ENCODE measurements around the gene CEP164. TPM values are rescaled to one million over a fixed set of nuclear protein-coding genes. Genes with fewer than 3 reads are reported as not detected.

Gene CEP164
- total and polyA plus RNA-seq, 10 of the 15 experiments (the other 5 are each of a cell fraction or from before 2014, with no cell fraction given), result 4.2 to 31.2 (median 20.2) TPM

GRCh38 chr11:117392979-117393378 is 65.3 kb downstream of the CEP164 start:
- no peaks in the 10 kb centered on the region for H3K79me2 ChIP-seq (ENCODE audit: control insufficient read depth, insufficient read depth, low read length)
- no peaks in the 10 kb centered on the region for H4K20me1 ChIP-seq (ENCODE audit: control insufficient read depth, insufficient read depth)
- H3K9ac ChIP-seq (ENCODE audit: control insufficient read depth, insufficient read depth, low read length), result no peak overlapping the region
- in situ Hi-C loops (cut with MboI) (no loop called here), intact Hi-C loops (cut with micrococcal nuclease; ENCODE audit: unreplicated experiment) (no loop called here)
- no peak overlapping the region for H2AFZ ChIP-seq (ENCODE audit: control insufficient read depth, low read depth, low read length)
- SMC1A ChIA-PET (ENCODE audit: uncharacterized antibody, unreplicated experiment), result no interaction called here
- ATAC-seq (no peak), DNase-seq (ENCODE audit: low read depth, low spot score) (no peak), FAIRE-seq (no peak)
- WGBS (ENCODE audit: insufficient coverage, insufficient replicate concordance, low lambda C conversion rate, missing lambda C conversion rate), result 82% methylated on average over 8 of the region's 8 CpGs
- CTCF ChIA-PET, result interaction anchor here (1.5 kb wide), 1 partner anchor 12 kb away, joined by 3 read pairs; no protein-coding TSS in a partner anchor
- no peaks in the 10 kb centered on the region for H3K4me1 ChIP-seq (ENCODE audit: control insufficient read depth, insufficient read depth, low read length)
- no peaks in the 10 kb centered on the region for H3K27me3 ChIP-seq (replicated peaks in 1 of 2; ENCODE audit: control insufficient read depth in 2 of 2, insufficient read depth in 2 of 2, low read length in 1 of 2)
- RAD21 ChIA-PET (ENCODE audit: unreplicated experiment), result no interaction called here
- no TSS peak for BruUV-seq (replicated peaks)
- H3K36me3 ChIP-seq (ENCODE audit: control insufficient read depth in 2 of 2, insufficient read depth in 2 of 2, low read length in 1 of 2), result peaks cover 9 to 33% of the 10 kb centered on the region in 2 experiments
- POLR2A ChIA-PET, result no interaction called here
- H3K9me3 ChIP-seq (replicated peaks; ENCODE audit: control insufficient read depth, insufficient read depth, low read length), result no peaks in the 10 kb centered on the region; the same call in 2 of the 3 replicates
- H3K4me2 ChIP-seq (ENCODE audit: control insufficient read depth, insufficient read depth), result no peak overlapping the region
- no peak overlapping the region for H3K27ac ChIP-seq (ENCODE audit: control insufficient read depth, insufficient read depth)
- H3K4me3 ChIP-seq, result no peak overlapping the region
- TF ChIP-seq BCL3 (IDR thresholded peaks at IDR 0.05; ENCODE audit: borderline replicate concordance, insufficient read depth, low read depth, low read length, poor library complexity, severe bottlenecking) (peak; percentile 88), SUPT20H (IDR thresholded peaks at IDR 0.05; ENCODE audit: borderline replicate concordance, control insufficient read depth, low read depth, low read length) (no peak), TCF3 (IDR thresholded peaks at IDR 0.05; ENCODE audit: borderline replicate concordance, insufficient read depth, low read depth, low read length) (0 out of 2 replicates have a peak, but pooled peaks have one; percentile 21)

DNA sequence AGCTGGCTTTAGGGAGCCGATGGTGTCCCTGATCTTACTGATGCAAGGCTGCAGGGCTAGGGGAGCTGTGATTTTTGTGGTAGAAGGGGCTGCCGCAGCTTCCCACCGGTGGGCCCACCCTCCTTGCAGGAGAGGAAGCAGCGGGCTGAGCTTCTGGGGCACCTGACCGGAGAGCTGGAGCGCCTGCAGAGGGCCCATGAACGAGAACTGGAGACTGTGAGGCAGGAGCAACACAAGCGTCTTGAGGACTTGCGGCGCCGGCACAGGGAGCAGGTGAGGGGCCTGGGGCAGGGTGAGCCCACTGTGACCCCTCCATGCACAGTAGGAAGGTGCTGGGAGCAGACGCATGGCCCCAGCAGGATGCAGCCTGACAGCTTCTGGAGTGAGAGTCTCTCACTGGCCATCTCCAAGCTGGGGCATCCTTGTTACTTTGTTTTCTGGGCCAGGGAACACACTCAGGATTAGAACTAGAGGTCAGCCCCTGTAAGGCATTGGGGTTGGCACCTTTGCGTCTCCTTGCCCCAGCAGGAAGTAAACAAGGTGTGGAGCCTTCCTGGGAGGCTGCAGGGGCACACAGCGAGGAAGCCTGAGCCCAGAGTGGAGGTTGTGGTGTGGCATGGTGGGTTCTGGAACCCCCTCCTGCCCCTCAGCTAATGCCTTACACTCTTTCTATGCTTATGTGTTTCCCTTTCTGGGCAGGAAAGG is 66.7 kb downstream of the CEP164 start:
- no peak for FAIRE-seq
- Histone ChIP-seq H3K4me3 (no peak overlapping the region), H3K36me3 (ENCODE audit: control insufficient read depth in 2 of 2, insufficient read depth in 2 of 2, low read length in 1 of 2) (peaks cover 11 to 30% of the 10 kb centered on the region in 2 experiments; a peak in 3 of 4 replicates), H4K20me1 (ENCODE audit: control insufficient read depth, insufficient read depth) (no peaks in the 10 kb centered on the region), H2AFZ (ENCODE audit: control insufficient read depth, low read depth, low read length) (no peak overlapping the region), H3K4me2 (ENCODE audit: control insufficient read depth, insufficient read depth) (no peak overlapping the region), H3K27me3 (replicated peaks in 1 of 2; ENCODE audit: control insufficient read depth in 2 of 2, insufficient read depth in 2 of 2, low read length in 1 of 2) (no peaks in the 10 kb centered on the region), H3K79me2 (ENCODE audit: control insufficient read depth, insufficient read depth, low read length) (no peaks in the 10 kb centered on the region), H3K9ac (ENCODE audit: control insufficient read depth, insufficient read depth, low read length) (no peak overlapping the region), H3K27ac (ENCODE audit: control insufficient read depth, insufficient read depth) (no peak overlapping the region), H3K4me1 (ENCODE audit: control insufficient read depth, insufficient read depth, low read length) (no peaks in the 10 kb centered on the region), H3K9me3 (replicated peaks; ENCODE audit: control insufficient read depth, insufficient read depth, low read length) (no peaks in the 10 kb centered on the region; the same call in 1 of the 3 replicates)
- DNase-seq (ENCODE audit: low read depth, low spot score), result no peak
- in situ Hi-C loops (cut with MboI), result no loop called here
- ChIA-PET CTCF (interaction anchor here (1.5 kb wide), 1 partner anchor 10 kb away, joined by 3 read pairs; no protein-coding TSS in a partner anchor), RAD21 (ENCODE audit: unreplicated experiment) (interaction anchor here (1.3 kb wide), 1 partner anchor 32 kb away, joined by 4 read pairs; no protein-coding TSS in a partner anchor), POLR2A (interaction anchor here (0.6 kb wide), 1 partner anchor 14 kb away, joined by 4 read pairs; no protein-coding TSS in a partner anchor), SMC1A (ENCODE audit: uncharacterized antibody, unreplicated experiment) (no interaction called here)
- intact Hi-C loops (cut with micrococcal nuclease; ENCODE audit: unreplicated experiment), result no loop called here
- no TSS peak for BruUV-seq (replicated peaks)
- WGBS (ENCODE audit: insufficient coverage, insufficient replicate concordance, low lambda C conversion rate, missing lambda C conversion rate), result 95% methylated on average over 14 of the region's 14 CpGs
- no peak for ATAC-seq
- TF ChIP-seq, protein P1, sequence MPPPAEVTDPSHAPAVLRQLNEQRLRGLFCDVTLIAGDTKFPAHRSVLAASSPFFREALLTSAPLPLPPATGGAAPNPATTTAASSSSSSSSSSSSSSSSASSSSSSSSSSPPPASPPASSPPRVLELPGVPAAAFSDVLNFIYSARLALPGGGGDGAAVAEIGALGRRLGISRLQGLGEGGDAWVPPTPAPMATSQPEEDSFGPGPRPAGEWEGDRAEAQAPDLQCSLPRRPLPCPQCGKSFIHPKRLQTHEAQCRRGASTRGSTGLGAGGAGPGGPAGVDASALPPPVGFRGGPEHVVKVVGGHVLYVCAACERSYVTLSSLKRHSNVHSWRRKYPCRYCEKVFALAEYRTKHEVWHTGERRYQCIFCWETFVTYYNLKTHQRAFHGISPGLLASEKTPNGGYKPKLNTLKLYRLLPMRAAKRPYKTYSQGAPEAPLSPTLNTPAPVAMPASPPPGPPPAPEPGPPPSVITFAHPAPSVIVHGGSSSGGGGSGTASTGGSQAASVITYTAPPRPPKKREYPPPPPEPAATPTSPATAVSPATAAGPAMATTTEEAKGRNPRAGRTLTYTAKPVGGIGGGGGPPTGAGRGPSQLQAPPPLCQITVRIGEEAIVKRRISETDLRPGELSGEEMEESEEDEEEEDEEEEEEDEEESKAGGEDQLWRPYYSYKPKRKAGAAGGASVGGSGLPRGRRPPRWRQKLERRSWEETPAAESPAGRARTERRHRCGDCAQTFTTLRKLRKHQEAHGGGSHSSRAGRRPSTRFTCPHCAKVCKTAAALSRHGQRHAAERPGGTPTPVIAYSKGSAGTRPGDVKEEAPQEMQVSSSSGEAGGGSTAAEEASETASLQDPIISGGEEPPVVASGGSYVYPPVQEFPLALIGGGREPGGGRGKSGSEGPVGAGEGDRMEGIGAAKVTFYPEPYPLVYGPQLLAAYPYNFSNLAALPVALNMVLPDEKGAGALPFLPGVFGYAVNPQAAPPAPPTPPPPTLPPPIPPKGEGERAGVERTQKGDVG (CRISPR knock-in tag; IDR thresholded peaks at IDR 0.05), result no peak
- TF ChIP-seq SMAD1 (IDR thresholded peaks at IDR 0.05; ENCODE audit: low read depth, partially characterized antibody) (no peak), SREBF2 (IDR thresholded peaks at IDR 0.05; ENCODE audit: low read length) (no peak)

Data from GM12878 (cell line).